ENCODE data around the gene LHPP.
A peak's percentile ranks its signal among the peaks of the same experiment; 100 is the strongest.

Gene LHPP

GRCh38 chr10:124530215-124530665, 68.6 kb downstream of the LHPP start:
- Histone ChIP-seq H3K27me3 (ENCODE audit: insufficient read depth, insufficient read length) (no peaks in the 10 kb centered on the region), H3K4me3 (ENCODE audit: insufficient read length, low read depth) (no peak overlapping the region), H3K4me1 (ENCODE audit: insufficient read depth, insufficient read length) (peaks cover 28% of the 10 kb centered on the region), H3K9ac (ENCODE audit: insufficient read length, low read depth) (no peak overlapping the region), H3K9me3 (ENCODE audit: insufficient read depth, low read length) (no peaks in the 10 kb centered on the region), H3K36me3 (ENCODE audit: insufficient read depth, insufficient read length, low read length) (no peaks in the 10 kb centered on the region)
- DNase-seq (ENCODE audit: low read depth, low spot score): peak; percentile 42
- TF ChIP-seq SUZ12 (IDR thresholded peaks at IDR 0.05; ENCODE audit: extremely low read depth, insufficient read depth, insufficient read length) (no peak), YY1 (IDR thresholded peaks at IDR 0.05; ENCODE audit: insufficient read depth, insufficient read length) (no peak), ZNF274 (IDR thresholded peaks at IDR 0.05; ENCODE audit: low read depth, low read length) (no peak)

GRCh38 chr10:124530816-124531215, 69.2 kb downstream of the LHPP start:
- Histone ChIP-seq H3K4me3 (ENCODE audit: insufficient read length, low read depth) (no peak overlapping the region), H3K9me3 (ENCODE audit: insufficient read depth, low read length) (no peaks in the 10 kb centered on the region), H3K9ac (ENCODE audit: insufficient read length, low read depth) (no peak overlapping the region), H3K4me1 (ENCODE audit: insufficient read depth, insufficient read length) (peaks cover 23% of the 10 kb centered on the region), H3K27me3 (ENCODE audit: insufficient read depth, insufficient read length) (no peaks in the 10 kb centered on the region), H3K36me3 (ENCODE audit: insufficient read depth, insufficient read length, low read length) (no peaks in the 10 kb centered on the region)
- no peak for DNase-seq (ENCODE audit: low read depth, low spot score)
- no peak for TF ChIP-seq YY1 (IDR thresholded peaks at IDR 0.05; ENCODE audit: insufficient read depth, insufficient read length)
- TF ChIP-seq SUZ12 (IDR thresholded peaks at IDR 0.05; ENCODE audit: extremely low read depth, insufficient read depth, insufficient read length): no peak
- no peak for TF ChIP-seq ZNF274 (IDR thresholded peaks at IDR 0.05; ENCODE audit: low read depth, low read length)

DNA sequence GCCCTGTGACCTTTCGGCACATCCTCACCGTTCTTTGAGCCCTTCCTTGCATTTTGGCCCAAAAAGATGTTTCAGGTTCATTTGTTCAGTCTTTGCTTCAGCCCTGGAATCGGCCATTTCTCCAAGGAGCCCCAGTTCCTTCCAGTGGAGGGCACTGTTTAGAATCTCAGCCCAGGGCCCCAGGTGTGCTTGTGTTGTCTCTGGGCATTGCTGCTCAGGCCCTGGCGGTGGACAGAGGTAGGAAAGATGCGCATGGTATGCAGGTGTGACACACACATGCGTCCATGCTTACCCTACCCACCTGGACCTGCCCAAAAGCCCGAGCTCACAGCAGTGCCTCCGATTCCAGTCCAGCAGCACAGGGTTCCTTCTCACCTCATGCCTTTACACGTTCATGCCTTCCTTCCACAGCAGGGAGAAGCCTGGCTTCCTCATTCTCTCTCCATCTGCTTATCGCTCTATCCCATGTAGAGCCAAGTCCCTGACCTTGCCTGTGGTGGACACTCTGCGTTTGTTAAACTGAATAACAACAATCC, 70.6 kb downstream of the LHPP start:
- no peak for TF ChIP-seq YY1 (IDR thresholded peaks at IDR 0.05; ENCODE audit: insufficient read depth, insufficient read length)
- no peak for TF ChIP-seq ZNF274 (IDR thresholded peaks at IDR 0.05; ENCODE audit: low read depth, low read length)
- no peak for TF ChIP-seq SUZ12 (IDR thresholded peaks at IDR 0.05; ENCODE audit: extremely low read depth, insufficient read depth, insufficient read length)
- H3K4me1 ChIP-seq (ENCODE audit: insufficient read depth, insufficient read length): peaks cover 17% of the 10 kb centered on the region
- no peak overlapping the region for H3K4me3 ChIP-seq (ENCODE audit: insufficient read length, low read depth)
- no peaks in the 10 kb centered on the region for H3K36me3 ChIP-seq (ENCODE audit: insufficient read depth, insufficient read length, low read length)
- no peaks in the 10 kb centered on the region for H3K27me3 ChIP-seq (ENCODE audit: insufficient read depth, insufficient read length)
- DNase-seq (ENCODE audit: low read depth, low spot score): peak; percentile 28
- no peaks in the 10 kb centered on the region for H3K9me3 ChIP-seq (ENCODE audit: insufficient read depth, low read length)
- H3K9ac ChIP-seq (ENCODE audit: insufficient read length, low read depth): no peak overlapping the region

- no peak for DNase-seq (ENCODE audit: low read depth, low spot score)
- TF ChIP-seq YY1 (IDR thresholded peaks at IDR 0.05; ENCODE audit: insufficient read depth, insufficient read length): no peak
- no peak for TF ChIP-seq SUZ12 (IDR thresholded peaks at IDR 0.05; ENCODE audit: extremely low read depth, insufficient read depth, insufficient read length)
- no peak for TF ChIP-seq ZNF274 (IDR thresholded peaks at IDR 0.05; ENCODE audit: low read depth, low read length)
- H3K36me3 ChIP-seq (ENCODE audit: insufficient read depth, insufficient read length, low read length): no peaks in the 10 kb centered on the region
- no peaks in the 10 kb centered on the region for H3K27me3 ChIP-seq (ENCODE audit: insufficient read depth, insufficient read length)
- no peak overlapping the region for H3K4me3 ChIP-seq (ENCODE audit: insufficient read length, low read depth)
- peaks cover 15% of the 10 kb centered on the region for H3K4me1 ChIP-seq (ENCODE audit: insufficient read depth, insufficient read length)
- no peaks in the 10 kb centered on the region for H3K9me3 ChIP-seq (ENCODE audit: insufficient read depth, low read length)
- no peak overlapping the region for H3K9ac ChIP-seq (ENCODE audit: insufficient read length, low read depth)
These were observed 71.2 kb downstream of the LHPP start for GRCh38 chr10:124532788-124533187.

- H3K9ac ChIP-seq (ENCODE audit: insufficient read length, low read depth): no peak overlapping the region
- no peak overlapping the region for H3K4me3 ChIP-seq (ENCODE audit: insufficient read length, low read depth)
- no peaks in the 10 kb centered on the region for H3K27me3 ChIP-seq (ENCODE audit: insufficient read depth, insufficient read length)
- no peaks in the 10 kb centered on the region for H3K36me3 ChIP-seq (ENCODE audit: insufficient read depth, insufficient read length, low read length)
- no peak for DNase-seq (ENCODE audit: low read depth, low spot score)
- no peaks in the 10 kb centered on the region for H3K9me3 ChIP-seq (ENCODE audit: insufficient read depth, low read length)
- peaks cover 15% of the 10 kb centered on the region for H3K4me1 ChIP-seq (ENCODE audit: insufficient read depth, insufficient read length)
- no peak for TF ChIP-seq SUZ12 (IDR thresholded peaks at IDR 0.05; ENCODE audit: extremely low read depth, insufficient read depth, insufficient read length)
- TF ChIP-seq ZNF274 (IDR thresholded peaks at IDR 0.05; ENCODE audit: low read depth, low read length): no peak
- no peak for TF ChIP-seq YY1 (IDR thresholded peaks at IDR 0.05; ENCODE audit: insufficient read depth, insufficient read length)
These were observed 71.6 kb downstream of the LHPP start for GRCh38 chr10:124533266-124533665.

DNA sequence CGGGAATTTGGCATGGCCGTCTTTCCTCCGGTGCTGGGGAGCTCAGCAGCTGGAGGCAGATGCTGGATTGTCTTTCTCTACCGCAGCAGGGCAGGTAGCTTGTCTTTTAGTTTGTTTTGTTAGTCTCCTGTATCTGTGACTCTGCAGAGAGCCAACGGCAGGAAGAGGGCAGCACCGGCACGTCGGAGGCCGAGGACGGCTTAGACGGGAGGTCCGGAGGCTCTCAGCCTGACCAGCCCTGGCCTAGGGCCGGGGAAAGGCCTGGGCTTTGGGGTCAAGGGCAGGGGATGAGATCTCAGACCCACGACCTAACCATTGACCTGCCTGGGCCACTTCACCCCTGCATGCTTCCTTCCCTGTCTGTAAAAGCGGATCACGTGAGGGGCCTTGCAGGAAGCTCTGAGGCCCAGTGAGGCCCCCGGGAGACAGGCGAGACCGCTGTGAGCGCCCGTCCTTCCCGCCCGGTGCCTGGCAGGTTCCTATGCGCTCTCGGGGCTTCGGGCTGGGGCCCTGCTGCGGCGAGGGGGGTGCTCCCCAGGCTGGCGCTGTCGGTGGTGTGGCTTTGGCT, 72.7 kb downstream of the LHPP start:
- Histone ChIP-seq H3K4me3 (ENCODE audit: insufficient read length, low read depth) (no peak overlapping the region), H3K27me3 (ENCODE audit: insufficient read depth, insufficient read length) (no peaks in the 10 kb centered on the region), H3K9me3 (ENCODE audit: insufficient read depth, low read length) (no peaks in the 10 kb centered on the region), H3K36me3 (ENCODE audit: insufficient read depth, insufficient read length, low read length) (no peaks in the 10 kb centered on the region), H3K9ac (ENCODE audit: insufficient read length, low read depth) (no peak overlapping the region), H3K4me1 (ENCODE audit: insufficient read depth, insufficient read length) (peaks cover 15% of the 10 kb centered on the region)
- no peak for DNase-seq (ENCODE audit: low read depth, low spot score)
- TF ChIP-seq YY1 (IDR thresholded peaks at IDR 0.05; ENCODE audit: insufficient read depth, insufficient read length) (no peak), ZNF274 (IDR thresholded peaks at IDR 0.05; ENCODE audit: low read depth, low read length) (no peak), SUZ12 (IDR thresholded peaks at IDR 0.05; ENCODE audit: extremely low read depth, insufficient read depth, insufficient read length) (no peak)

GRCh38 chr10:124534826-124535601, 73.4 kb downstream of the LHPP start:
- no peaks in the 10 kb centered on the region for H3K27me3 ChIP-seq (ENCODE audit: insufficient read depth, insufficient read length)
- H3K4me1 ChIP-seq (ENCODE audit: insufficient read depth, insufficient read length): peaks cover 11% of the 10 kb centered on the region
- DNase-seq (ENCODE audit: low read depth, low spot score): no peak
- H3K9me3 ChIP-seq (ENCODE audit: insufficient read depth, low read length): no peaks in the 10 kb centered on the region
- H3K9ac ChIP-seq (ENCODE audit: insufficient read length, low read depth): no peak overlapping the region
- TF ChIP-seq YY1 (IDR thresholded peaks at IDR 0.05; ENCODE audit: insufficient read depth, insufficient read length): no peak
- no peak overlapping the region for H3K4me3 ChIP-seq (ENCODE audit: insufficient read length, low read depth)
- no peaks in the 10 kb centered on the region for H3K36me3 ChIP-seq (ENCODE audit: insufficient read depth, insufficient read length, low read length)
